B cell (primary cell): ENCODE results near the gene FOXN3. TPM values are rescaled to one million over a fixed set of nuclear protein-coding genes. Genes with fewer than 3 reads are reported as not detected.

Experiments used
- ATAC-seq: fragments of 200-7000 bp; cut with Tn5 transposase; one replicate; pipeline ENCODE4 v1.10.0; 2021; ENCODE audit warnings: low read depth, mild to moderate bottlenecking, moderate number of reproducible peaks, moderate library complexity
- CTCF ChIA-PET: fragments of 350-600 bp; sonication (Branson Sonifier 250); formaldehyde crosslinking; loops from one replicate; lab custom pipeline; 2021; ENCODE audit warnings: antibody characterized with exemption, inconsistent platforms; lab: Charles Lee
- POLR2A ChIA-PET: fragments of 350-600 bp; sonication (Branson Sonifier 250); formaldehyde crosslinking; loops from one replicate; lab custom pipeline; 2021; ENCODE audit warnings: antibody characterized with exemption; lab: Charles Lee
- DNase-seq: peaks from one replicate; pipeline ENCODE4 v3.0.0; 2013
- H2AFZ ChIP-seq: 2 replicates; pipeline ENCODE4 v1.6.1; 2012; ENCODE audit warnings: mild to moderate bottlenecking, low read depth, low read length; ENCODE audit not compliant: insufficient read depth, poor library complexity, severe bottlenecking
- H3K27ac ChIP-seq, 2 donors: 1 replicate in 1 of 2; 2 replicates in 1 of 2; pipeline ENCODE4 v1.5.1; 2012 to 2013; ENCODE audit warnings: low read length in 2 of 2, mild to moderate bottlenecking in 2 of 2, moderate library complexity in 1 of 2
- H3K27me3 ChIP-seq, 4 experiments: fragments of 200-600 bp in 1 of 4; sonication (generic) in 1 of 4; replicated peaks in 1 of 4; 1 replicate in 2 of 4; 2 replicates in 2 of 4; pipeline versions ENCODE4 v1.6.1 to v1.7.0; 2013 to 2016; ENCODE audit warnings: low read length in 3 of 4, mild to moderate bottlenecking in 2 of 4, mixed read lengths in 1 of 4, moderate library complexity in 1 of 4; ENCODE audit not compliant: insufficient read depth in 4 of 4, control insufficient read depth in 3 of 4; ENCODE audit errors: control extremely low read depth in 1 of 4
- H3K36me3 ChIP-seq, 2 experiments: replicated peaks in 1 of 2; 1 replicate in 1 of 2; 2 replicates in 1 of 2; pipeline versions ENCODE4 v1.6.1 to v1.7.1; 2013; ENCODE audit warnings: low read length in 1 of 2; ENCODE audit not compliant: insufficient read depth in 2 of 2, control insufficient read depth in 1 of 2; ENCODE audit errors: control extremely low read depth in 1 of 2, extremely low read depth in 1 of 2
- H3K4me1 ChIP-seq, 2 donors: fragments of 200-600 bp in 1 of 2; sonication (generic) in 1 of 2; 1 replicate in 1 of 2; 2 replicates in 1 of 2; pipeline versions ENCODE4 v1.5.1 to v1.6.1; 2013 to 2017; ENCODE audit warnings: low read length in 2 of 2; ENCODE audit not compliant: control insufficient read depth in 2 of 2, insufficient read depth in 2 of 2
- H3K4me2 ChIP-seq: replicated peaks from 2 replicates; pipeline ENCODE3; 2012; ENCODE audit warnings: mild to moderate bottlenecking, low read depth, low read length; ENCODE audit not compliant: poor library complexity, severe bottlenecking
- H3K4me3 ChIP-seq, 5 experiments: fragments of 200-600 bp in 1 of 5; sonication (generic) in 1 of 5; 1 replicate in 3 of 5; 2 replicates in 2 of 5; pipeline versions ENCODE4 v1.5.1 to v1.7.0; 2011 to 2016; ENCODE audit warnings: low read length in 4 of 5, mild to moderate bottlenecking in 4 of 5, low read depth in 2 of 5, control low read depth in 1 of 5, moderate library complexity in 1 of 5; ENCODE audit not compliant: insufficient read depth in 1 of 5; ENCODE audit errors: control extremely low read depth in 1 of 5, extremely low read depth in 1 of 5
- H3K79me2 ChIP-seq: fragments of 200-600 bp; sonication (generic); one replicate; pipeline ENCODE4 v1.6.0; 2016; ENCODE audit warnings: low read length; ENCODE audit not compliant: control insufficient read depth, insufficient read depth
- H3K9ac ChIP-seq: fragments of 200-600 bp; sonication (generic); 2 replicates; pipeline ENCODE4 v1.6.1; 2017; ENCODE audit warnings: mild to moderate bottlenecking, low read length, moderate library complexity
- H3K9me3 ChIP-seq, 3 donors: one replicate each; pipeline versions ENCODE4 v1.6.1 to v1.7.1; 2013; ENCODE audit warnings: low read length in 2 of 3; ENCODE audit not compliant: control insufficient read depth in 2 of 3, insufficient read depth in 1 of 3; ENCODE audit errors: control extremely low read depth in 1 of 3
- H4K20me1 ChIP-seq: 2 replicates; pipeline ENCODE4 v1.6.0; 2012; ENCODE audit warnings: mild to moderate bottlenecking, low read length; ENCODE audit not compliant: insufficient read depth, control insufficient read depth, poor library complexity, severe bottlenecking
- H3K27ac Mint-ChIP-seq: one replicate; pipeline ENCODE4 v1.8.0; 2021; ENCODE audit warnings: mixed read lengths
- H3K27me3 Mint-ChIP-seq: one replicate; pipeline ENCODE4 v1.8.0; 2021; ENCODE audit warnings: mixed read lengths
- H3K4me1 Mint-ChIP-seq: one replicate; pipeline ENCODE4 v1.8.0; 2021; ENCODE audit warnings: mixed read lengths
- H3K4me3 Mint-ChIP-seq: one replicate; pipeline ENCODE4 v1.8.0; 2021; ENCODE audit warnings: mixed read lengths
- H3K9me3 Mint-ChIP-seq: one replicate; pipeline ENCODE4 v1.8.0; 2022; ENCODE audit warnings: mixed read lengths; ENCODE audit not compliant: insufficient read depth
- CTCF ChIP-seq: fragments of 200-600 bp; IDR thresholded peaks from one replicate; pipeline ENCODE4 v1.8.0; 2022; ENCODE audit warnings: antibody characterized with exemption, mild to moderate bottlenecking
- EZH2 ChIP-seq: IDR thresholded peaks from 2 replicates; pipeline ENCODE4 v1.6.1; 2012; ENCODE audit warnings: borderline replicate concordance, low read depth, mild to moderate bottlenecking, moderate library complexity, low read length; ENCODE audit not compliant: insufficient read depth, poor library complexity, severe bottlenecking
- WGBS: methylation state at CpG from one replicate; pipeline ENCODE4 v1.1.5; 2013; ENCODE audit warnings: missing lambda C conversion rate; ENCODE audit not compliant: insufficient coverage; 5-methylcytosine and 5-hydroxymethylcytosine counted together
- intact Hi-C: fragments of 100-400 bp; cut with micrococcal nuclease; formaldehyde crosslinking; loops from one replicate; pipeline ENCODE4 v1.10.0; 2022
- polyA plus RNA-seq: library from polyadenylated mRNA; depleted of rRNA; stranded (reverse); fragments of >200 nt; gene quantifications from 2 replicates; pipeline ENCODE4 v1.2.3, GENCODE V29; 2012
- total RNA-seq, 2 donors: library from RNA; stranded (reverse); fragments of 120-200 nt in 1 of 2; gene quantifications; 1 replicate in 1 of 2; 2 replicates in 1 of 2; pipeline versions ENCODE4 v1.2.3 to v1.2.4, GENCODE V29; 2013 to 2022

The FOXN3 gene
- total and polyA plus RNA-seq, 2 donors (not counting 1 experiment from before 2014, with no cell fraction given), result 80.6 to 98.2 TPM

- H2AFZ ChIP-seq, result no peak overlapping the region
- CTCF ChIA-PET, result no interaction called here
- Mint-ChIP-seq H3K4me3 (no peak overlapping the region), H3K9me3 (peaks cover 3% of the 10 kb centered on the region), H3K27me3 (no peaks in the 10 kb centered on the region), H3K27ac (no peak overlapping the region), H3K4me1 (peaks cover 2% of the 10 kb centered on the region)
- WGBS, result no CpG with 5 or more reads among the region's 4 CpGs
- H3K9ac ChIP-seq, result no peak overlapping the region
- ATAC-seq, result no peak
- H3K27me3 ChIP-seq, result no peaks in the 10 kb centered on the region
- DNase-seq, result no peak
- no peaks in the 10 kb centered on the region for H3K4me1 ChIP-seq
- intact Hi-C loops, result no loop called here
- no peaks in the 10 kb centered on the region for H3K36me3 ChIP-seq
- H3K27ac ChIP-seq, result no peak overlapping the region
- H3K4me2 ChIP-seq, result no peak overlapping the region
- no peak for TF ChIP-seq CTCF
- no peak for TF ChIP-seq EZH2
- peaks cover 0 to 1% (median 0%) of the 10 kb centered on the region in 3 donors for H3K9me3 ChIP-seq
- no peak overlapping the region for H3K4me3 ChIP-seq
- no peaks in the 10 kb centered on the region for H3K79me2 ChIP-seq
- POLR2A ChIA-PET, result no interaction called here
- no peaks in the 10 kb centered on the region for H4K20me1 ChIP-seq
These were observed 291.8 kb downstream of the FOXN3 start for GRCh38 chr14:89125216-89125615.

GRCh38 chr14:89123851-89124250 lies 293.2 kb downstream of the FOXN3 start:
- H3K9ac ChIP-seq, result no peak overlapping the region
- H3K27me3 ChIP-seq, result no peaks in the 10 kb centered on the region
- no peak overlapping the region for H3K4me3 ChIP-seq
- no peak for TF ChIP-seq EZH2
- TF ChIP-seq CTCF, result no peak
- DNase-seq (peak; percentile 6), ATAC-seq (no peak)
- Mint-ChIP-seq H3K27me3 (no peaks in the 10 kb centered on the region), H3K9me3 (peaks cover 3% of the 10 kb centered on the region), H3K4me1 (peaks cover 2% of the 10 kb centered on the region), H3K27ac (no peak overlapping the region), H3K4me3 (no peak overlapping the region)
- no peaks in the 10 kb centered on the region for H3K4me1 ChIP-seq
- no peaks in the 10 kb centered on the region for H4K20me1 ChIP-seq
- no peak overlapping the region for H3K27ac ChIP-seq
- no peaks in the 10 kb centered on the region for H3K36me3 ChIP-seq
- H3K4me2 ChIP-seq, result no peak overlapping the region
- H3K9me3 ChIP-seq, result peaks cover 0 to 15% (median 5%) of the 10 kb centered on the region in 3 donors
- H3K79me2 ChIP-seq, result no peaks in the 10 kb centered on the region
- no peak overlapping the region for H2AFZ ChIP-seq
- CTCF ChIA-PET, result no interaction called here
- intact Hi-C loops, result no loop called here
- POLR2A ChIA-PET, result no interaction called here
- WGBS, result 100% methylated on average over 1 of the region's 1 CpG
